HepG2 (cell line): ENCODE results near the gene LZTFL1. TPM values are rescaled to one million over a fixed set of nuclear protein-coding genes. Genes with fewer than 3 reads are reported as not detected.

Experiments
- ATAC-seq: fragments of 200-7000 bp; cut with Tn5 transposase; 3 replicates; pipeline ENCODE4 v1.9.1; 2020; ENCODE audit warnings: mild to moderate bottlenecking, moderate library complexity
- BruUV-seq: library from RNA; stranded (reverse); fragments of 400-500 nt; replicated peaks from 2 replicates; lab custom pipeline; 2021; lab: Mats Ljungman, UMichigan
- CTCF ChIA-PET: fragments of 300-600 bp; formaldehyde crosslinking; extraction: SDS; loops from one replicate; lab custom pipeline; 2021; ENCODE audit warnings: low total read pairs, inconsistent platforms, low intra/inter-chr PET ratio; lab: Yijun Ruan, JAX
- POLR2A ChIA-PET: fragments of 350-600 bp; sonication (Branson Sonifier 250); formaldehyde crosslinking; loops from one replicate; lab custom pipeline; 2020; ENCODE audit warnings: antibody characterized with exemption, inconsistent platforms; lab: Yijun Ruan, JAX
- DNase-seq: peaks from one replicate; pipeline ENCODE4 v3.0.0-alpha.2; 2015; ENCODE audit warnings: low spot score
- FAIRE-seq: peaks from 3 replicates; lab custom pipeline; 2011; peaks lifted over from hg19 to GRCh38; lab: Jason Lieb, UNC
- H2AFZ ChIP-seq: one replicate; pipeline ENCODE4 v1.6.1; 2011; ENCODE audit warnings: low read length, inconsistent platforms
- H3K27ac ChIP-seq: fragments of 300-600 bp; 3 replicates; pipeline ENCODE4 v1.8.0; 2011; ENCODE audit warnings: mixed run types, mild to moderate bottlenecking, mixed read lengths, low read length, inconsistent platforms; ENCODE audit not compliant: insufficient read depth; ENCODE audit errors: extremely low read length
- H3K27me3 ChIP-seq, 2 experiments: fragments of 200-600 bp in 1 of 2; 2 replicates in 1 of 2; 3 replicates in 1 of 2; pipeline versions ENCODE4 v1.6.0 to v1.8.0; 2011; ENCODE audit warnings: low read length in 2 of 2, mild to moderate bottlenecking in 2 of 2, moderate library complexity in 2 of 2, inconsistent platforms in 1 of 2; ENCODE audit not compliant: insufficient read depth in 2 of 2, control insufficient read depth in 1 of 2
- H3K36me3 ChIP-seq, 2 experiments: fragments of 200-600 bp in 1 of 2; replicated peaks in 1 of 2; 2 replicates in 1 of 2; 3 replicates in 1 of 2; pipeline versions ENCODE4 v1.5.1 to v1.8.0; 2011; ENCODE audit warnings: low read length in 2 of 2, inconsistent platforms in 1 of 2; ENCODE audit not compliant: insufficient read depth in 2 of 2, control insufficient read depth in 1 of 2
- H3K4me1 ChIP-seq: 2 replicates; pipeline ENCODE4 v1.5.1; 2012; ENCODE audit warnings: low read length, inconsistent platforms; ENCODE audit not compliant: insufficient read depth
- H3K4me2 ChIP-seq: 2 replicates; pipeline ENCODE4 v1.6.0; 2011; ENCODE audit warnings: low read depth, low read length, inconsistent platforms
- H3K4me3 ChIP-seq, 3 experiments: fragments of 200-600 bp in 1 of 3; sonication (generic), shearing (Covaris generic) in 1 of 3; replicated peaks in 1 of 3; 2 replicates each; pipeline ENCODE4 v1.5.1; 2011 to 2016; ENCODE audit warnings: low read length in 3 of 3, inconsistent platforms in 2 of 3, low read depth in 2 of 3, mild to moderate bottlenecking in 2 of 3, control low read depth in 1 of 3, mixed read lengths in 1 of 3; ENCODE audit not compliant: insufficient read depth in 1 of 3
- H3K79me2 ChIP-seq: one replicate; pipeline ENCODE4 v1.6.1; 2011; ENCODE audit warnings: low read length, inconsistent platforms; ENCODE audit not compliant: insufficient read depth
- H3K9ac ChIP-seq: 2 replicates; pipeline ENCODE4 v1.6.0; 2011; ENCODE audit warnings: mild to moderate bottlenecking, low read depth, low read length, inconsistent platforms; ENCODE audit not compliant: insufficient read depth
- H3K9me3 ChIP-seq: 2 replicates; pipeline ENCODE4 v1.5.1; 2012; ENCODE audit warnings: mild to moderate bottlenecking, low read length
- H4K20me1 ChIP-seq: 2 replicates; pipeline ENCODE4 v1.6.0; 2011; ENCODE audit warnings: inconsistent platforms, mild to moderate bottlenecking, low read length, moderate library complexity; ENCODE audit not compliant: insufficient read depth
- ATAD3A ChIP-seq: sonication (generic); formaldehyde crosslinking; IDR thresholded peaks from 2 replicates; pipeline ENCODE4 v1.4.0; 2020; ENCODE audit warnings: missing genetic modification reagents
- ATF7-NPFF ChIP-seq: sonication (generic); formaldehyde crosslinking; IDR thresholded peaks from 2 replicates; pipeline ENCODE4 v1.8.1; 2023; ENCODE audit warnings: mild to moderate bottlenecking, low read depth, missing genetic modification reagents, moderate library complexity
- BORCS8-MEF2B ChIP-seq: sonication (generic); formaldehyde crosslinking; IDR thresholded peaks from 2 replicates; pipeline ENCODE4 v1.8.0; 2022; ENCODE audit warnings: mild to moderate bottlenecking, missing genetic modification reagents
- CSRNP2 ChIP-seq: sonication (generic); formaldehyde crosslinking; conservative IDR thresholded peaks from 2 replicates; pipeline ENCODE4 v1.8.0; 2022; ENCODE audit warnings: low read depth, missing genetic modification reagents
- MLXIP ChIP-seq: sonication (generic); formaldehyde crosslinking; IDR thresholded peaks from 2 replicates; pipeline ENCODE4 v1.9.0; 2021; ENCODE audit warnings: missing genetic modification reagents, borderline replicate concordance
- PHF8 ChIP-seq: sonication (generic); formaldehyde crosslinking; IDR thresholded peaks from 2 replicates; pipeline ENCODE4 v1.5.0; 2020; ENCODE audit warnings: missing genetic modification reagents
- SMAD9 ChIP-seq: sonication (generic); formaldehyde crosslinking; IDR thresholded peaks from 2 replicates; pipeline ENCODE4 v1.5.1; 2020; ENCODE audit warnings: mild to moderate bottlenecking, missing genetic modification reagents
- SP140L ChIP-seq: sonication (generic); formaldehyde crosslinking; IDR thresholded peaks from 2 replicates; pipeline ENCODE4 v1.4.0; 2020; ENCODE audit warnings: missing genetic modification reagents, borderline replicate concordance
- SRSF1 ChIP-seq: fragments of 200-400 bp; formaldehyde crosslinking; optimal IDR thresholded peaks from 2 replicates; pipeline ENCODE3; 2017; ENCODE audit warnings: mild to moderate bottlenecking, low read depth, low read length, moderate library complexity
- ZBTB7B ChIP-seq: sonication (generic); formaldehyde crosslinking; IDR thresholded peaks from 2 replicates; pipeline ENCODE4 v1.4.0; 2020; ENCODE audit warnings: missing genetic modification reagents
- ZNF20 ChIP-seq: sonication (generic); formaldehyde crosslinking; IDR thresholded peaks from 2 replicates; pipeline ENCODE4 v1.4.0; 2020; ENCODE audit warnings: mild to moderate bottlenecking, moderate library complexity, missing genetic modification reagents
- ZNF292 ChIP-seq: sonication (generic); formaldehyde crosslinking; IDR thresholded peaks from 2 replicates; pipeline ENCODE4 v1.8.1; 2022; ENCODE audit warnings: mild to moderate bottlenecking, low read depth, missing genetic modification reagents, borderline replicate concordance
- ZNF547 ChIP-seq: sonication (generic); formaldehyde crosslinking; IDR thresholded peaks from 2 replicates; pipeline ENCODE4 v1.5.1; 2020; ENCODE audit warnings: mild to moderate bottlenecking, missing genetic modification reagents
- ZNF562 ChIP-seq: sonication (generic); formaldehyde crosslinking; IDR thresholded peaks from 2 replicates; pipeline ENCODE4 v1.8.0; 2022; ENCODE audit warnings: missing genetic modification reagents, borderline replicate concordance
- ZNF563 ChIP-seq: sonication (generic); formaldehyde crosslinking; IDR thresholded peaks from 2 replicates; pipeline ENCODE4 v1.8.0; 2022; ENCODE audit warnings: mild to moderate bottlenecking, moderate library complexity, missing genetic modification reagents
- ZNF720 ChIP-seq: sonication (generic); formaldehyde crosslinking; IDR thresholded peaks from 2 replicates; pipeline ENCODE4 v1.4.0; 2020; ENCODE audit warnings: missing genetic modification reagents
- WGBS: methylation state at CpG from one replicate; pipeline ENCODE4 v1.1.6; 2017; ENCODE audit warnings: low lambda C conversion rate; 5-methylcytosine and 5-hydroxymethylcytosine counted together
- in situ Hi-C: cut with HindIII; loops from 2 replicates; pipeline ENCODE4 v1.10.0; 2017; ENCODE audit warnings: low pct_unique_long_range_greater_than_20kb; ENCODE audit not compliant: extremely low pct_ligation_motif_present
- intact Hi-C: fragments of 100-400 bp; cut with micrococcal nuclease; formaldehyde crosslinking; loops from one replicate; pipeline ENCODE4 v1.10.0; 2022; ENCODE audit not compliant: unreplicated experiment
- polyA plus RNA-seq, 8 experiments: library from polyadenylated mRNA; depleted of rRNA in 3 of 8; stranded (reverse) in 7 of 8; unstranded in 1 of 8; fragments of >200 nt; fragmentation: Illumina TruSeq in 4 of 8; extraction: Trizol in 4 of 8; gene quantifications; 2 replicates each; pipeline versions ENCODE4 v1.2.1 to v1.2.3, GENCODE V29; 2011 to 2016; ENCODE audit warnings: low read depth in 4 of 8, missing spikeins in 1 of 8, mixed read lengths in 1 of 8; ENCODE audit not compliant: insufficient read depth in 1 of 8
- total RNA-seq, 5 experiments: library from RNA; depleted of rRNA; stranded (reverse); fragments of >200 nt; fragmentation: Illumina TruSeq; extraction: Trizol; gene quantifications; 2 replicates each; pipeline ENCODE4 v1.2.3, GENCODE V29; 2016; ENCODE audit warnings: low read depth in 1 of 5

Gene LZTFL1
- total and polyA plus RNA-seq, 2 of the 13 experiments (the other 11 are each of a cell fraction or from before 2014, with no cell fraction given): 16.6 to 17.2 TPM

DNA sequence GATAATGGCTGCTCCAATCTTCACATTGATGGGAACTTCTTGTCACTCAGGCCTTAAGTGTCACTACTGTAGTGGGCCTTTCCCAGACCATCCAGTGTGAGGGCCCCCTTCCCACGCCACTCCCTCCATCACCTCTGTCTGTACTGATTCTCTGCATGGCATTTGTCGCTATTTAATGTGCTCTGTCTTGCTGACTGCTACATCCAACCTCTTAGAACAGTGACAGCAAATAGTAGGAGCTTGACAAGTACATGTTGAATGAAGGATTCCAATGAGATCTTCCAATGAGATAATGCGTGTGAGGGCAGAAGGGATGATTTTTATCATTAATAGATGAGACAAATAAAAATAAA is 38.8 kb upstream of the LZTFL1 start:
- peaks cover 0 to 8% of the 10 kb centered on the region in 2 experiments; a peak in 2 of 5 replicates for H3K27me3 ChIP-seq
- no TSS peak for BruUV-seq
- TF ChIP-seq ZNF563 (no peak), SMAD9 (CRISPR knock-in tag) (no peak), CSRNP2 (CRISPR knock-in tag) (no peak), ZNF720 (CRISPR knock-in tag) (no peak), SP140L (CRISPR knock-in tag) (no peak)
- no peak for ATAC-seq
- no peaks in the 10 kb centered on the region for H4K20me1 ChIP-seq
- no peak overlapping the region for H3K4me3 ChIP-seq
- no peaks in the 10 kb centered on the region for H3K9me3 ChIP-seq
- WGBS: 21% methylated on average over 3 of the region's 3 CpGs
- H3K4me2 ChIP-seq: no peak overlapping the region
- ChIA-PET POLR2A (no interaction called here), CTCF (no interaction called here)
- no peak overlapping the region for H2AFZ ChIP-seq
- no peak overlapping the region for H3K9ac ChIP-seq
- in situ Hi-C loops (no loop called here), intact Hi-C loops (no loop called here)
- no peaks in the 10 kb centered on the region for H3K79me2 ChIP-seq
- no peaks in the 10 kb centered on the region for H3K4me1 ChIP-seq
- H3K36me3 ChIP-seq: no peaks in the 10 kb centered on the region
- no peak for DNase-seq
- FAIRE-seq: no peak
- no peak overlapping the region for H3K27ac ChIP-seq

DNA sequence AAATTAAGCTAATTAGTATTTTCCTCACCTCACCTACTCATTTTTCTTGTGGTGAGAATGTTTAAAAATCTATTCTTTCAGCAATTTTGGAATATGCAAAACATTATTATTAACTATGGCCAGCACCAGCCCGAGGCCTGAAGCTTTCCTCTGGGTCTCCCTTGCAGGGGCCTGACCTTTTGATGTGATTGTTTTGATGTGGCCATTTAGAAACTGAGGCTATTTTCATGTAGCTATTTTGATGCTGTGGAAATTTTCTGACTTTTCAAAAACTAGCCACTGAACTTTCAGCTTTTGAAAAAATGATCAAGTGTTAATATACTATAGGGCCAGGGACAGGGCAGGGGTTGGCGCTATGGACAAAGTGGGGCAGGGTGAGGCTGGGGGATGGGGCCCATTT is 36.2 kb upstream of the LZTFL1 start:
- no peak overlapping the region for H2AFZ ChIP-seq
- FAIRE-seq (no peak), DNase-seq (no peak), ATAC-seq (no peak)
- H3K79me2 ChIP-seq: no peaks in the 10 kb centered on the region
- no peak overlapping the region for H3K27ac ChIP-seq
- H3K9ac ChIP-seq: no peak overlapping the region
- H3K4me1 ChIP-seq: peaks cover 14% of the 10 kb centered on the region
- no peaks in the 10 kb centered on the region for H3K36me3 ChIP-seq
- POLR2A ChIA-PET: no interaction called here
- in situ Hi-C loops (no loop called here), intact Hi-C loops (no loop called here)
- CTCF ChIA-PET: no interaction called here
- WGBS: 47% methylated on average over 2 of the region's 2 CpGs
- H3K9me3 ChIP-seq: no peaks in the 10 kb centered on the region
- no peaks in the 10 kb centered on the region for H4K20me1 ChIP-seq
- no TSS peak for BruUV-seq
- H3K27me3 ChIP-seq: peaks cover 0 to 3% of the 10 kb centered on the region in 2 experiments; a peak in 1 of 5 replicates
- H3K4me2 ChIP-seq: no peak overlapping the region
- no peak overlapping the region for H3K4me3 ChIP-seq
- TF ChIP-seq ATAD3A (CRISPR knock-in tag) (no peak), ATF7-NPFF (CRISPR knock-in tag) (no peak), ZNF292 (CRISPR knock-in tag) (no peak), ZNF562 (CRISPR knock-in tag) (no peak), MLXIP (CRISPR knock-in tag) (no peak), ZNF547 (no peak), PHF8 (CRISPR knock-in tag) (no peak), BORCS8-MEF2B (CRISPR knock-in tag) (no peak), SRSF1 (no peak), ZNF20 (no peak), ZBTB7B (CRISPR knock-in tag) (no peak)
